SK-N-SH (cell line): ENCODE data around the gene CIAO2A. TPM values are rescaled to one million over a fixed set of nuclear protein-coding genes. Genes with fewer than 3 reads are reported as not detected.

ENCODE experiments used
- CTCF ChIP-seq: fragments of 200-600 bp; sonication (generic); IDR thresholded peaks from 2 replicates; pipeline ENCODE4 v1.6.1; 2017; ENCODE audit warnings: antibody characterized with exemption, mild to moderate bottlenecking, moderate library complexity
- ELF1 ChIP-seq: IDR thresholded peaks from 2 replicates; pipeline ENCODE4 v1.4.0; 2012
- EP300 ChIP-seq, 2 experiments: IDR thresholded peaks; 2 replicates each; pipeline versions ENCODE4 v1.4.0 to v1.6.1; 2012; ENCODE audit warnings: borderline replicate concordance in 1 of 2, low read depth in 1 of 2, low read length in 1 of 2
- EZH2phosphoT487 ChIP-seq: fragments of 200-600 bp; sonication (generic); IDR thresholded peaks from 2 replicates; pipeline ENCODE4 v1.6.1; 2017; ENCODE audit warnings: low read depth, mixed run types, mild to moderate bottlenecking, antibody characterized with exemption, moderate library complexity, borderline replicate concordance
- FOSL2 ChIP-seq: IDR thresholded peaks from 2 replicates; pipeline ENCODE4 v1.4.0; 2012; ENCODE audit warnings: low read depth, mild to moderate bottlenecking, moderate library complexity, borderline replicate concordance
- FOXJ3 ChIP-seq: sonication (generic); formaldehyde crosslinking; IDR thresholded peaks from 2 replicates; pipeline ENCODE4 v1.5.1; 2020; ENCODE audit warnings: mild to moderate bottlenecking, missing genetic modification reagents
- FOXM1 ChIP-seq: IDR thresholded peaks from 2 replicates; pipeline ENCODE4 v1.4.0; 2012; ENCODE audit warnings: low read depth, mild to moderate bottlenecking
- GABPA ChIP-seq: IDR thresholded peaks from 2 replicates; pipeline ENCODE4 v1.4.0; 2012; ENCODE audit warnings: low read depth, mild to moderate bottlenecking
- IRF3 ChIP-seq: fragments of 150-350 bp; IDR thresholded peaks from 2 replicates; pipeline ENCODE4 v1.6.1; 2016; ENCODE audit warnings: mild to moderate bottlenecking, low read depth, low read length
- MXI1 ChIP-seq: IDR thresholded peaks from 2 replicates; pipeline ENCODE4 v1.6.1; 2012; ENCODE audit warnings: mild to moderate bottlenecking, low read depth, low read length, improper control_type of control experiment
- NRF1 ChIP-seq: IDR thresholded peaks from 2 replicates; pipeline ENCODE4 v1.6.1; 2012; ENCODE audit warnings: low read depth, mild to moderate bottlenecking, low read length
- POLR2AphosphoS5 ChIP-seq: IDR thresholded peaks from 2 replicates; pipeline ENCODE4 v1.6.1; 2012; ENCODE audit warnings: low read depth, low read length
- REST ChIP-seq: IDR thresholded peaks from 2 replicates; pipeline ENCODE4 v1.6.1; 2012; ENCODE audit warnings: mild to moderate bottlenecking, low read depth, low read length, moderate library complexity
- SIN3A ChIP-seq: IDR thresholded peaks from 2 replicates; pipeline ENCODE4 v1.6.1; 2012; ENCODE audit warnings: low read depth, mild to moderate bottlenecking, low read length, moderate library complexity, borderline replicate concordance
- SMC3 ChIP-seq: IDR thresholded peaks from 2 replicates; pipeline ENCODE4 v1.6.1; 2012; ENCODE audit warnings: low read depth, low read length, improper control_type of control experiment
- TAF1 ChIP-seq: IDR thresholded peaks from 2 replicates; pipeline ENCODE4 v1.6.1; 2012; ENCODE audit warnings: low read depth, mild to moderate bottlenecking, low read length, moderate library complexity, borderline replicate concordance
- USF1 ChIP-seq: IDR thresholded peaks from 2 replicates; pipeline ENCODE4 v1.4.0; 2012; ENCODE audit warnings: low read depth, borderline replicate concordance
- USF2 ChIP-seq: fragments of 150-350 bp; IDR thresholded peaks from 2 replicates; pipeline ENCODE4 v1.6.1; 2017; ENCODE audit warnings: antibody characterized with exemption, low read length, low read depth, borderline replicate concordance
- YY1 ChIP-seq: IDR thresholded peaks from 2 replicates; pipeline ENCODE4 v1.4.0; 2012; ENCODE audit warnings: low read depth, mild to moderate bottlenecking
- ZBTB33 ChIP-seq: IDR thresholded peaks from 2 replicates; pipeline ENCODE4 v1.4.0; 2012; ENCODE audit warnings: low read depth, borderline replicate concordance
- polyA plus RNA-seq, 3 experiments: library from polyadenylated mRNA; depleted of rRNA; stranded (reverse); fragments of >200 nt; gene quantifications; 2 replicates each; pipeline ENCODE4 v1.2.3, GENCODE V29; 2012

CIAO2A gene
- polyA plus RNA-seq, 1 of the 3 experiments (the other 2 are of a cell fraction) = 65.3 TPM

- TF ChIP-seq REST = peak; percentile 87
- TF ChIP-seq USF1 = peak; percentile 45; the same call in 1 of the 2 replicates
- TF ChIP-seq ZBTB33 = no peak
- no peak for TF ChIP-seq IRF3
- TF ChIP-seq NRF1 = peak; percentile 79
- no peak for TF ChIP-seq CTCF
- TF ChIP-seq EZH2phosphoT487 = no peak
- TF ChIP-seq EP300 (IDR thresholded peaks at IDR 0.05; ENCODE audit: borderline replicate concordance in 1 of 2, low read depth in 1 of 2, low read length in 1 of 2) = peak; percentile 15 to 41; a peak in 1 of 4 replicates
- no peak for TF ChIP-seq SMC3
- 0 out of 2 replicates have a peak, but pooled peaks have one; percentile 29 for TF ChIP-seq FOXJ3
- no peak for TF ChIP-seq USF2
- TF ChIP-seq FOXM1 = no peak
- TF ChIP-seq YY1 = peak; percentile 95
- peak; percentile 94 for TF ChIP-seq SIN3A
- TF ChIP-seq ELF1 = peak; percentile 43; the same call in 1 of the 2 replicates
- no peak for TF ChIP-seq FOSL2
- peak; percentile 83 for TF ChIP-seq GABPA
- TF ChIP-seq TAF1 = peak; percentile 99
- peak; percentile 97 for TF ChIP-seq POLR2AphosphoS5
- TF ChIP-seq MXI1 = peak; percentile 82
These were observed 2.4 kb upstream of the CIAO2A start, which contains the start of gene SNX1 (continued) for GRCh38 chr15:64095795-64096667.
